ENCODE results near the gene LRRC71. TPM values are rescaled to one million over a fixed set of nuclear protein-coding genes. Genes with fewer than 3 reads are reported as not detected.

The LRRC71 gene
- total RNA-seq, 1 experiment from 2014 or later = not detected

- intact Hi-C loops (cut with micrococcal nuclease) = no loop called here
- H3K4me1 Mint-ChIP-seq (ENCODE audit: insufficient read depth, unreplicated experiment) = peaks cover 4% of the 10 kb centered on the region
- no peak overlapping the region for H3K4me3 Mint-ChIP-seq (ENCODE audit: unreplicated experiment)
- H3K36me3 Mint-ChIP-seq (ENCODE audit: insufficient read depth, unreplicated experiment) = peaks cover 79% of the 10 kb centered on the region
- H3K27me3 Mint-ChIP-seq (ENCODE audit: insufficient read depth, unreplicated experiment) = no peaks in the 10 kb centered on the region
- H3K27ac Mint-ChIP-seq (ENCODE audit: low read depth, unreplicated experiment) = no peak overlapping the region
- ChIA-PET CTCF (interaction anchor here (0.6 to 3.5 kb wide), 8 partner anchors 10 to 161 kb away, joined by 3 to 15 read pairs (median 4); partner anchors contain the start of gene PEAR1), POLR2A (no interaction called here)
- no peak for TF ChIP-seq CTCF (IDR thresholded peaks at IDR 0.05; ENCODE audit: unreplicated experiment)
- no peaks in the 10 kb centered on the region for H3K9me3 Mint-ChIP-seq (ENCODE audit: unreplicated experiment)
- no TSS peak for BruUV-seq (replicated peaks)
- DNase-seq (ENCODE audit: unreplicated experiment) = no peak
Measured at GRCh38 chr1:156957634-156958033, 37.2 kb downstream of the LRRC71 start.

GRCh38 chr1:156958247-156958714 is 37.8 kb downstream of the LRRC71 start:
- CTCF ChIA-PET = interaction anchor here (0.7 to 3.5 kb wide), 5 partner anchors 10 to 162 kb away, joined by 3 to 15 read pairs (median 6); partner anchors contain the start of gene PEAR1
- POLR2A ChIA-PET = no interaction called here
- Mint-ChIP-seq H3K27me3 (ENCODE audit: insufficient read depth, unreplicated experiment) (no peaks in the 10 kb centered on the region), H3K36me3 (ENCODE audit: insufficient read depth, unreplicated experiment) (peaks cover 82% of the 10 kb centered on the region), H3K9me3 (ENCODE audit: unreplicated experiment) (no peaks in the 10 kb centered on the region), H3K4me1 (ENCODE audit: insufficient read depth, unreplicated experiment) (peaks cover 4% of the 10 kb centered on the region), H3K27ac (ENCODE audit: low read depth, unreplicated experiment) (no peak overlapping the region), H3K4me3 (ENCODE audit: unreplicated experiment) (no peak overlapping the region)
- intact Hi-C loops (cut with micrococcal nuclease) = no loop called here
- BruUV-seq (replicated peaks) = no TSS peak
- no peak for TF ChIP-seq CTCF (IDR thresholded peaks at IDR 0.05; ENCODE audit: unreplicated experiment)
- no peak for DNase-seq (ENCODE audit: unreplicated experiment)

GRCh38 chr1:156959414-156959813 is 39.0 kb downstream of the LRRC71 start:
- H3K27ac Mint-ChIP-seq (ENCODE audit: low read depth, unreplicated experiment) = no peak overlapping the region
- no peak for TF ChIP-seq CTCF (IDR thresholded peaks at IDR 0.05; ENCODE audit: unreplicated experiment)
- CTCF ChIA-PET = interaction anchor here (0.5 to 1.6 kb wide), 6 partner anchors 20 to 163 kb away, joined by 3 to 4 read pairs (median 3); no protein-coding TSS in a partner anchor
- intact Hi-C loops (cut with micrococcal nuclease) = no loop called here
- H3K9me3 Mint-ChIP-seq (ENCODE audit: unreplicated experiment) = no peaks in the 10 kb centered on the region
- no TSS peak for BruUV-seq (replicated peaks)
- peaks cover 80% of the 10 kb centered on the region for H3K36me3 Mint-ChIP-seq (ENCODE audit: insufficient read depth, unreplicated experiment)
- H3K4me1 Mint-ChIP-seq (ENCODE audit: insufficient read depth, unreplicated experiment) = peaks cover 11% of the 10 kb centered on the region
- no peak for DNase-seq (ENCODE audit: unreplicated experiment)
- POLR2A ChIA-PET = no interaction called here
- no peak overlapping the region for H3K4me3 Mint-ChIP-seq (ENCODE audit: unreplicated experiment)
- no peaks in the 10 kb centered on the region for H3K27me3 Mint-ChIP-seq (ENCODE audit: insufficient read depth, unreplicated experiment)

- no peak overlapping the region for H3K4me3 Mint-ChIP-seq (ENCODE audit: unreplicated experiment)
- ChIA-PET POLR2A (no interaction called here), CTCF (interaction anchor here (0.6 to 3.0 kb wide), 8 partner anchors 14 to 163 kb away, joined by 3 to 7 read pairs (median 3); no protein-coding TSS in a partner anchor)
- H3K9me3 Mint-ChIP-seq (ENCODE audit: unreplicated experiment) = no peaks in the 10 kb centered on the region
- H3K4me1 Mint-ChIP-seq (ENCODE audit: insufficient read depth, unreplicated experiment) = peaks cover 11% of the 10 kb centered on the region
- no peaks in the 10 kb centered on the region for H3K27me3 Mint-ChIP-seq (ENCODE audit: insufficient read depth, unreplicated experiment)
- no peak for DNase-seq (ENCODE audit: unreplicated experiment)
- intact Hi-C loops (cut with micrococcal nuclease) = loop anchor here (10.0 kb wide), 1 partner anchor 105 kb away; no protein-coding TSS in a partner anchor
- no peak for TF ChIP-seq CTCF (IDR thresholded peaks at IDR 0.05; ENCODE audit: unreplicated experiment)
- H3K27ac Mint-ChIP-seq (ENCODE audit: low read depth, unreplicated experiment) = no peak overlapping the region
- no TSS peak for BruUV-seq (replicated peaks)
- peaks cover 78% of the 10 kb centered on the region for H3K36me3 Mint-ChIP-seq (ENCODE audit: insufficient read depth, unreplicated experiment)
Measured at GRCh38 chr1:156959925-156960324, 39.5 kb downstream of the LRRC71 start.
